Osteoblast (primary cell): ENCODE data around the gene CHRNA4. TPM values are rescaled to one million over a fixed set of nuclear protein-coding genes. Genes with fewer than 3 reads are reported as not detected.

Experiments
- DNase-seq: peaks from one replicate; pipeline ENCODE4 v3.0.0; 2011; ENCODE audit warnings: low spot score, mixed read lengths; ENCODE audit not compliant: insufficient read length; ENCODE audit errors: missing footprints
- H2AFZ ChIP-seq: 2 replicates; pipeline ENCODE4 v1.6.0; 2011; ENCODE audit warnings: mild to moderate bottlenecking, low read length
- H3K27ac ChIP-seq: 2 replicates; pipeline ENCODE4 v1.5.1; 2011; ENCODE audit warnings: mild to moderate bottlenecking, low read depth, low read length, moderate library complexity
- H3K27me3 ChIP-seq: 2 replicates; pipeline ENCODE4 v1.6.0; 2012; ENCODE audit warnings: mild to moderate bottlenecking, control low read depth, inconsistent platforms, low read length, moderate library complexity; ENCODE audit not compliant: insufficient read depth
- H3K36me3 ChIP-seq: 2 replicates; pipeline ENCODE4 v1.5.1; 2011; ENCODE audit warnings: mild to moderate bottlenecking, low read length, control low read depth, moderate library complexity; ENCODE audit not compliant: insufficient read depth
- H3K4me1 ChIP-seq: 2 replicates; pipeline ENCODE4 v1.5.1; 2011; ENCODE audit warnings: mild to moderate bottlenecking, low read length, control low read depth, moderate library complexity; ENCODE audit not compliant: insufficient read depth
- H3K4me2 ChIP-seq: 2 replicates; pipeline ENCODE4 v1.6.0; 2011; ENCODE audit warnings: mild to moderate bottlenecking, low read length; ENCODE audit not compliant: insufficient read depth
- H3K4me3 ChIP-seq: fragments of 200-600 bp; sonication (generic); 3 replicates; pipeline ENCODE4 v1.5.1; 2012; ENCODE audit warnings: mild to moderate bottlenecking, low read length, inconsistent platforms; ENCODE audit not compliant: insufficient read depth
- H3K79me2 ChIP-seq: 2 replicates; pipeline ENCODE4 v1.6.0; 2012; ENCODE audit warnings: mild to moderate bottlenecking, low read length, control low read depth, inconsistent platforms; ENCODE audit not compliant: insufficient read depth
- H3K9me3 ChIP-seq: 2 replicates; pipeline ENCODE4 v1.5.1; 2011; ENCODE audit warnings: low read depth, low read length, control low read depth
- H4K20me1 ChIP-seq: 2 replicates; pipeline ENCODE4 v1.6.0; 2012; ENCODE audit warnings: mild to moderate bottlenecking, low read length, control low read depth; ENCODE audit not compliant: insufficient read depth
- total RNA-seq: library from RNA; depleted of rRNA; stranded (reverse); fragments of >200 nt; gene quantifications from 2 replicates; pipeline ENCODE4 v1.2.3, GENCODE V29; 2012
- TF ChIP-seq, protein P1 (sequence below): IDR thresholded peaks from 2 replicates; pipeline ENCODE4 v1.5.1; 2011; ENCODE audit warnings: mild to moderate bottlenecking, low read depth, low read length, moderate library complexity; ENCODE audit errors: extremely low read depth

The CHRNA4 gene
- not detected in 2 replicates for total RNA-seq

GRCh38 chr20:63360850-63361518 lies at the start of gene CHRNA4:
TSS of gene CHRNA4 (minus strand) at chr20:63361349. CDS start at chr20:63361165, 184 bp downstream.
- Histone ChIP-seq H3K27ac (no peak within 1 kb of the TSS), H3K27me3 (peaks cover 4% of the 10 kb centered on the region), H3K4me1 (no peaks in the 10 kb centered on the region), H3K4me2 (no peak within 1 kb of the TSS), H3K9me3 (no peaks in the 10 kb centered on the region), H3K79me2 (no peaks in the 10 kb centered on the region), H2AFZ (no peak within 1 kb of the TSS), H4K20me1 (no peaks in the 10 kb centered on the region), H3K4me3 (no peak within 1 kb of the TSS), H3K36me3 (no peaks in the 10 kb centered on the region)
- DNase-seq = no peak
- TF ChIP-seq, protein P1, sequence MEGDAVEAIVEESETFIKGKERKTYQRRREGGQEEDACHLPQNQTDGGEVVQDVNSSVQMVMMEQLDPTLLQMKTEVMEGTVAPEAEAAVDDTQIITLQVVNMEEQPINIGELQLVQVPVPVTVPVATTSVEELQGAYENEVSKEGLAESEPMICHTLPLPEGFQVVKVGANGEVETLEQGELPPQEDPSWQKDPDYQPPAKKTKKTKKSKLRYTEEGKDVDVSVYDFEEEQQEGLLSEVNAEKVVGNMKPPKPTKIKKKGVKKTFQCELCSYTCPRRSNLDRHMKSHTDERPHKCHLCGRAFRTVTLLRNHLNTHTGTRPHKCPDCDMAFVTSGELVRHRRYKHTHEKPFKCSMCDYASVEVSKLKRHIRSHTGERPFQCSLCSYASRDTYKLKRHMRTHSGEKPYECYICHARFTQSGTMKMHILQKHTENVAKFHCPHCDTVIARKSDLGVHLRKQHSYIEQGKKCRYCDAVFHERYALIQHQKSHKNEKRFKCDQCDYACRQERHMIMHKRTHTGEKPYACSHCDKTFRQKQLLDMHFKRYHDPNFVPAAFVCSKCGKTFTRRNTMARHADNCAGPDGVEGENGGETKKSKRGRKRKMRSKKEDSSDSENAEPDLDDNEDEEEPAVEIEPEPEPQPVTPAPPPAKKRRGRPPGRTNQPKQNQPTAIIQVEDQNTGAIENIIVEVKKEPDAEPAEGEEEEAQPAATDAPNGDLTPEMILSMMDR = no peak

GRCh38 chr20:63409834-63410435 lies 48.8 kb upstream of the CHRNA4 start:
- Histone ChIP-seq H3K27ac (no peak overlapping the region), H3K79me2 (no peaks in the 10 kb centered on the region), H3K4me3 (no peak overlapping the region), H2AFZ (no peak overlapping the region), H4K20me1 (no peaks in the 10 kb centered on the region), H3K4me1 (no peaks in the 10 kb centered on the region), H3K36me3 (no peaks in the 10 kb centered on the region), H3K9me3 (no peaks in the 10 kb centered on the region), H3K4me2 (no peak overlapping the region), H3K27me3 (no peaks in the 10 kb centered on the region)
- no peak for DNase-seq
- TF ChIP-seq, protein P1 = no peak

- H3K4me1 ChIP-seq = no peaks in the 10 kb centered on the region
- no peaks in the 10 kb centered on the region for H4K20me1 ChIP-seq
- no peaks in the 10 kb centered on the region for H3K36me3 ChIP-seq
- no peak overlapping the region for H3K4me2 ChIP-seq
- H3K9me3 ChIP-seq = no peaks in the 10 kb centered on the region
- no peaks in the 10 kb centered on the region for H3K27me3 ChIP-seq
- H2AFZ ChIP-seq = no peak overlapping the region
- TF ChIP-seq, protein P1 = no peak
- H3K79me2 ChIP-seq = no peaks in the 10 kb centered on the region
- no peak overlapping the region for H3K27ac ChIP-seq
- no peak for DNase-seq
- no peak overlapping the region for H3K4me3 ChIP-seq
These were observed 48.1 kb upstream of the CHRNA4 start for GRCh38 chr20:63409066-63409833.

DNA sequence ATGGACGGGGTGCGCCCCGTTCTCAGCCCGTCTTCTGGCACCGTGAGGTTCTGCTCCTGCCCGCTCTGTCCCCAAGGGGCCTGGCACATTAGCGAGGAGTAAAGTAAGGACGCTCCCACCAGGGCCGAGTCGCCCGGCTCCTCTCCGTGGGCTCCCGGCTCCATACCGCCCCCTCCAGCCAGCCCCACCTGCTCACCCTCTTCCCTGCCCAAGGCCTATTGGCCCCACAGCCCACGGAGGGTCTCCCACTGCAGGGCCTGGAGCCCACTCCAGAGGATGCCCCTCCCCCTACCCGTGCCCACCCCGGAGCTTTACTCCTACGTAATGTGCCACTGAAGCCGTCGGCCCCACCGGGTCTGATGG lies 47.5 kb upstream of the CHRNA4 start:
- Histone ChIP-seq H3K36me3 (no peaks in the 10 kb centered on the region), H3K9me3 (no peaks in the 10 kb centered on the region), H3K4me3 (no peak overlapping the region), H3K27me3 (no peaks in the 10 kb centered on the region), H3K4me1 (no peaks in the 10 kb centered on the region), H3K79me2 (no peaks in the 10 kb centered on the region), H3K27ac (no peak overlapping the region), H2AFZ (no peak overlapping the region), H3K4me2 (no peak overlapping the region), H4K20me1 (no peaks in the 10 kb centered on the region)
- TF ChIP-seq, protein P1 = no peak
- no peak for DNase-seq
